Right cardiac atrium (tissue), 5 donors: ENCODE measurements around the gene ZNF487. TPM values are rescaled to one million over a fixed set of nuclear protein-coding genes. Genes with fewer than 3 reads are reported as not detected.

Source experiments
- polyA plus RNA-seq: library from polyadenylated mRNA; stranded (reverse); fragments of 200-250 nt; gene quantifications from one replicate; pipeline ENCODE4 v1.2.3, GENCODE V29; 2013
- total RNA-seq, 4 donors: library from RNA; stranded (reverse); fragmentation: NEBNext Ultra II Directional; extraction: Animal tissue kit (Norgen Biotek cat#: 25700); gene quantifications; one replicate each; pipeline ENCODE4 v1.2.1, GENCODE V29; 2021
- donor health status: healthy with polysubstance abuse.
- donor health status: DM: no; HTN: yes; CAD: no.
- donor health status: DM: no; HTN: no; CAD: no.
- donor health status: DM: no; HTN: yes; CAD: no; lungs with severe emphysema.
- donor health status: DM: yes; HTN: yes; CAD: no.

The ZNF487 gene
- total and polyA plus RNA-seq, 5 donors: 3.0 to 4.2 (median 3.6) TPM

Other genes starting within 250 kb of the ZNF487 start
- 1 to 10 TPM; 2.0 to 3.4 (median 3.0) TPM for gene RASGEF1A, start 170.0 kb upstream of the ZNF487 start, total RNA-seq
- 1.6 TPM for gene RASGEF1A, start 170.0 kb upstream of the ZNF487 start, polyA plus RNA-seq
- not detected for gene FXYD4, start 65.5 kb upstream of the ZNF487 start, total RNA-seq
- gene FXYD4, start 65.5 kb upstream of the ZNF487 start, polyA plus RNA-seq: not detected
- gene HNRNPF, start 27.9 kb upstream of the ZNF487 start, total RNA-seq: 10 to 100 TPM; 67.2 to 93.4 (median 77.2) TPM
- gene HNRNPF, start 27.9 kb upstream of the ZNF487 start, polyA plus RNA-seq: 41.6 TPM
- gene ZNF239, start 137.5 kb downstream of the ZNF487 start, total RNA-seq: 1 to 10 TPM; 1.9 to 2.9 (median 2.2) TPM
- gene ZNF239, start 137.5 kb downstream of the ZNF487 start, polyA plus RNA-seq: 0.93 TPM
- gene ZNF485, start 169.3 kb downstream of the ZNF487 start, total RNA-seq: 1 to 10 TPM; 1.7 to 2.6 (median 2.0) TPM
- gene ZNF485, start 169.3 kb downstream of the ZNF487 start, polyA plus RNA-seq: 1.2 TPM
- 10 to 100 TPM; 47.2 to 65.4 (median 54.4) TPM for gene ZNF32, start 211.8 kb downstream of the ZNF487 start, total RNA-seq
- gene ZNF32, start 211.8 kb downstream of the ZNF487 start, polyA plus RNA-seq: 86.3 TPM